Tibial artery (tissue), 4 donors: ENCODE results near the gene HERC4.

Experiments
- DNase-seq, 2 donors: peaks; one replicate each; pipeline ENCODE4 v3.0.0-alpha.2; 2019
- H3K27ac ChIP-seq, 2 donors: fragments of 200-600 bp; sonication (generic) in 1 of 2; 1 replicate in 1 of 2; 2 replicates in 1 of 2; pipeline ENCODE4 v1.5.1; 2018 to 2019; ENCODE audit warnings: mild to moderate bottlenecking in 1 of 2
- H3K27me3 ChIP-seq, 2 donors: fragments of 200-600 bp; sonication (generic) in 1 of 2; one replicate each; pipeline versions ENCODE4 v1.5.1 to v1.6.0; 2016 to 2019
- H3K36me3 ChIP-seq, 3 donors: fragments of 200-600 bp; sonication (generic) in 2 of 3; one replicate each; pipeline ENCODE4 v1.5.1; 2016 to 2019; ENCODE audit warnings: mild to moderate bottlenecking in 2 of 3
- H3K4me1 ChIP-seq, 4 donors: fragments of 200-600 bp; sonication (generic) in 2 of 4; 1 replicate in 3 of 4; 2 replicates in 1 of 4; pipeline ENCODE4 v1.5.1; 2016 to 2019
- H3K4me3 ChIP-seq, 2 donors: fragments of 200-600 bp; sonication (generic) in 1 of 2; 1 replicate in 1 of 2; 2 replicates in 1 of 2; pipeline ENCODE4 v1.5.1; 2018 to 2019; ENCODE audit warnings: mild to moderate bottlenecking in 2 of 2
- H3K9me3 ChIP-seq, 3 donors: fragments of 200-600 bp; sonication (generic) in 1 of 3; one replicate each; pipeline ENCODE4 v1.5.1; 2016 to 2019
- intact Hi-C: fragments of 100-400 bp; cut with DNase I; formaldehyde crosslinking; loops from one replicate; pipeline ENCODE4 v1.15.0; 2023; ENCODE audit warnings: low total_unique reads
- TF ChIP-seq, protein P1 (sequence below), 2 experiments: fragments of 200-600 bp in 1 of 2; fragments of 450-650 bp in 1 of 2; IDR thresholded peaks; one replicate each; pipeline ENCODE4 v1.5.1; 2017 to 2019; ENCODE audit warnings: antibody characterized with exemption in 2 of 2, mild to moderate bottlenecking in 1 of 2, moderate library complexity in 1 of 2

HERC4 gene

GRCh38 chr10:67978749-67979148, 96.3 kb downstream of the HERC4 start:
- TF ChIP-seq, protein P1, sequence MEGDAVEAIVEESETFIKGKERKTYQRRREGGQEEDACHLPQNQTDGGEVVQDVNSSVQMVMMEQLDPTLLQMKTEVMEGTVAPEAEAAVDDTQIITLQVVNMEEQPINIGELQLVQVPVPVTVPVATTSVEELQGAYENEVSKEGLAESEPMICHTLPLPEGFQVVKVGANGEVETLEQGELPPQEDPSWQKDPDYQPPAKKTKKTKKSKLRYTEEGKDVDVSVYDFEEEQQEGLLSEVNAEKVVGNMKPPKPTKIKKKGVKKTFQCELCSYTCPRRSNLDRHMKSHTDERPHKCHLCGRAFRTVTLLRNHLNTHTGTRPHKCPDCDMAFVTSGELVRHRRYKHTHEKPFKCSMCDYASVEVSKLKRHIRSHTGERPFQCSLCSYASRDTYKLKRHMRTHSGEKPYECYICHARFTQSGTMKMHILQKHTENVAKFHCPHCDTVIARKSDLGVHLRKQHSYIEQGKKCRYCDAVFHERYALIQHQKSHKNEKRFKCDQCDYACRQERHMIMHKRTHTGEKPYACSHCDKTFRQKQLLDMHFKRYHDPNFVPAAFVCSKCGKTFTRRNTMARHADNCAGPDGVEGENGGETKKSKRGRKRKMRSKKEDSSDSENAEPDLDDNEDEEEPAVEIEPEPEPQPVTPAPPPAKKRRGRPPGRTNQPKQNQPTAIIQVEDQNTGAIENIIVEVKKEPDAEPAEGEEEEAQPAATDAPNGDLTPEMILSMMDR (IDR thresholded peaks at IDR 0.05), result no peak
- Histone ChIP-seq H3K4me3 (no peak overlapping the region), H3K36me3 (peaks cover 39 to 79% (median 62%) of the 10 kb centered on the region in 3 donors), H3K9me3 (no peaks in the 10 kb centered on the region), H3K4me1 (peaks cover 0 to 8% (median 0%) of the 10 kb centered on the region in 4 donors), H3K27me3 (no peaks in the 10 kb centered on the region), H3K27ac (no peak overlapping the region)
- intact Hi-C loops, result no loop called here
- DNase-seq, result no peak

- Histone ChIP-seq H3K36me3 (peaks cover 50 to 79% (median 67%) of the 10 kb centered on the region in 3 donors), H3K4me1 (peaks cover 0 to 8% (median 0%) of the 10 kb centered on the region in 4 donors), H3K9me3 (no peaks in the 10 kb centered on the region), H3K4me3 (no peak overlapping the region), H3K27ac (no peak overlapping the region), H3K27me3 (no peaks in the 10 kb centered on the region)
- intact Hi-C loops, result no loop called here
- TF ChIP-seq, protein P1 (IDR thresholded peaks at IDR 0.05), result no peak
- DNase-seq, result no peak
Measured at GRCh38 chr10:67977251-67977650, 97.8 kb downstream of the HERC4 start.

DNA sequence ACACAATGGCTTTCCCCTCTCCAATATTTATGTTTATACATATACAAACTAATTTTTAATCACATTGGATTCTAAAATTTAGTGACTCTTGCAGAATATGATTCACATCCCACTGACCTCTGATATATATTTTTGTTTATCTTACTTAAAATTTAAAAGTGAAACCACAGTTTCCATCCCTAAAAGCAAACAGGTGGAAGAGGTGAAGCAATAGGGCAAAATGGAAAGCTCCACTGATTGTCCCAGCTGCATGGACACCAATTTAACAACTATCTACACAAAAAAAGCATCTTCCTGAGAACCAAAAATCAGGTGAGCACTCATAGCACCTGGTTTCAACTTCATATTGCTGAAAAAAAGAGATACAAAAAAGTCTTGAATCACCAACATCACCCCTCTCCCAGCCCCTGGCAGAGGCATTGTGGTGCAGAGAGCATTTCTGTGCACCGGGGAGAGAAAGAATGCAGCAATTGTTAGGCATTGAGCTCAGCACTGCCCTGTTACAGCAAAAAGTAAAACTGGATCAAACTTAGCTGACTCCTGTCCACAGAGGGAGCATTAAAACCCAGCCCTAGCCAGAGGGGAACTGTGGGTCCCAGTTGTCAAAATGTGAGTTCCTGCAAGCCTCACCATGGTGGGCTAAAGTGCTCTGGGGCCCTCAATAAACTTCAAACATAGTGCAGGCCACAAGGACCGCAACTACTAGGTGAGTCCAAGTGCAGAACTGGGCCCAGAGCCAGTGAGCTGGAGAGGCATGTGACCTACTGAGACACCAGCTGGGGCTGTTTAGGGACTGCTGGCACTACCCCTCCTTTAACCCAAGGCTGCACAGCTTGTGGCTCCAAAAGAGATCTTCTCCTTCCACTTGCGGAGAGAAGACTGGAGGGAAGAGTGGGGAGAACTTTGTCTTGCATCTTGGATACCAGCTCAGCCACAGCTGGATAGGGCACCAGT, 98.5 kb downstream of the HERC4 start:
- Histone ChIP-seq H3K27me3 (no peaks in the 10 kb centered on the region), H3K9me3 (peaks cover 0 to 4% (median 3%) of the 10 kb centered on the region in 3 donors), H3K27ac (no peak overlapping the region), H3K4me3 (no peak overlapping the region), H3K4me1 (peaks cover 0 to 8% (median 0%) of the 10 kb centered on the region in 4 donors), H3K36me3 (peaks cover 57 to 84% (median 74%) of the 10 kb centered on the region in 3 donors)
- TF ChIP-seq, protein P1 (IDR thresholded peaks at IDR 0.05), result no peak
- intact Hi-C loops, result no loop called here
- DNase-seq, result no peak

DNA sequence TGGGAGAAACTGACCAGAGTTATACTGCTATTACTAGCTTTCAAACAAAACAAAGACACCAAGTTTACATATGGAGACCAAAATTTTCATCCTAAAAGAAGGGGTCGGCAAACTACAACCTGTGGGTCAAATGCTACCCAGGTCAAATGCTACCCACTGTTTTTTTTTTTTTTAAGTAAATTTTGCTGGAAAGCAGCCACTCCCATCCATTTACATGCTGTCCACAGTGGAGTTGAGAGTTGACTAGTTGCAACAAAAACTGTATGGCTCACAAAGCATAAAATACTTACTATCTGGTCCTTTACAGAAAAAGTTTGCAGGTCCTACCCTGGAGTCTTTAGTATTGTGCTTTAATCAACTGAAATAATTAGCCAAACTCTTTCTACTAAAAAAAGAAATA, 99.2 kb downstream of the HERC4 start:
- peaks cover 0 to 8% (median 0%) of the 10 kb centered on the region in 4 donors for H3K4me1 ChIP-seq
- no peak for DNase-seq
- TF ChIP-seq, protein P1 (IDR thresholded peaks at IDR 0.05), result no peak
- H3K27ac ChIP-seq, result no peak overlapping the region
- H3K4me3 ChIP-seq, result no peak overlapping the region
- intact Hi-C loops, result no loop called here
- peaks cover 64 to 87% (median 81%) of the 10 kb centered on the region in 3 donors for H3K36me3 ChIP-seq
- H3K9me3 ChIP-seq, result peaks cover 0 to 8% (median 6%) of the 10 kb centered on the region in 3 donors
- no peaks in the 10 kb centered on the region for H3K27me3 ChIP-seq

DNA sequence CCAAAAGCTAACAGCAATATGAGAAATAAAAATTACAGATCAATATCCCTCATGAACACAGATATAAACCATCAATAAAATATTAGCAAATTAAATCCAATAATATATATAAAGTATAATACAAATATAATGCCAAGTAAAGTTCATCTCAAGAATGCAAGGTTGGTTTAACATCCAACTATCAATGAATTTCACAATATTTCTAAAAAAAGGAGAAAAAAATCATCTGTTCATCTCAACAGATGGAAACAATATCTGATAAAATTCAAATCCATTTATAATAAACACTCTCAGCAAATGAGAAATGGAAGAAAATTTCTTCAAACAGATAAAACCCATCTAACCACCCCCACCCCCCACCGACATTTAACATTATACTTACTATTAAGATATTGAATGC, 103.8 kb downstream of the HERC4 start:
- no peak overlapping the region for H3K27ac ChIP-seq
- peaks cover 43 to 62% (median 45%) of the 10 kb centered on the region in 3 donors for H3K36me3 ChIP-seq
- DNase-seq, result no peak
- peaks cover 0 to 8% (median 6%) of the 10 kb centered on the region in 3 donors for H3K9me3 ChIP-seq
- TF ChIP-seq, protein P1 (IDR thresholded peaks at IDR 0.05), result no peak
- H3K4me3 ChIP-seq, result no peak overlapping the region
- no peaks in the 10 kb centered on the region for H3K4me1 ChIP-seq
- intact Hi-C loops, result no loop called here
- H3K27me3 ChIP-seq, result no peaks in the 10 kb centered on the region
